Keratinocyte (primary cell): ENCODE data around the gene MED12L. TPM values are rescaled to one million over a fixed set of nuclear protein-coding genes. Genes with fewer than 3 reads are reported as not detected.
A peak's percentile ranks its signal among the peaks of the same experiment; 100 is the strongest.

ENCODE experiments used
- DNase-seq: peaks from one replicate; pipeline ENCODE4 v3.0.0-alpha.2; 2011; ENCODE audit warnings: low read depth, missing footprints, low spot score
- FAIRE-seq: peaks from 2 replicates; lab custom pipeline; 2011; peaks lifted over from hg19 to GRCh38; lab: Jason Lieb, UNC
- H2AFZ ChIP-seq: 2 replicates; pipeline ENCODE4 v1.6.0; 2012; ENCODE audit warnings: low read length, control low read depth, inconsistent platforms; ENCODE audit not compliant: control insufficient read depth
- H3K27ac ChIP-seq: 2 replicates; pipeline ENCODE4 v1.5.1; 2011; ENCODE audit warnings: low read length; ENCODE audit not compliant: control insufficient read depth, insufficient read depth
- H3K27me3 ChIP-seq: 3 replicates; pipeline ENCODE4 v1.6.0; 2011; ENCODE audit warnings: low read length; ENCODE audit not compliant: control insufficient read depth, insufficient read depth; ENCODE audit errors: extremely low read depth
- H3K36me3 ChIP-seq, 2 experiments: 2 replicates in 1 of 2; 3 replicates in 1 of 2; pipeline ENCODE4 v1.5.1; 2011; ENCODE audit warnings: low read length in 2 of 2, mild to moderate bottlenecking in 1 of 2; ENCODE audit not compliant: control insufficient read depth in 2 of 2, insufficient read depth in 2 of 2; ENCODE audit errors: extremely low read depth in 1 of 2
- H3K4me1 ChIP-seq: 3 replicates; pipeline ENCODE4 v1.5.1; 2011; ENCODE audit warnings: low read length; ENCODE audit not compliant: control insufficient read depth, insufficient read depth; ENCODE audit errors: extremely low read depth
- H3K4me2 ChIP-seq: 3 replicates; pipeline ENCODE4 v1.6.0; 2011; ENCODE audit warnings: low read depth, low read length; ENCODE audit not compliant: control insufficient read depth, insufficient read depth; ENCODE audit errors: extremely low read depth
- H3K4me3 ChIP-seq, 3 experiments: fragments of 200-600 bp in 1 of 3; sonication (generic) in 1 of 3; 2 replicates in 2 of 3; 3 replicates in 1 of 3; pipeline ENCODE4 v1.5.1; 2011 to 2016; ENCODE audit warnings: low read length in 3 of 3, mild to moderate bottlenecking in 3 of 3, control low read depth in 2 of 3, inconsistent platforms in 1 of 3, low read depth in 1 of 3, mixed read lengths in 1 of 3, mixed run types in 1 of 3, moderate library complexity in 1 of 3; ENCODE audit not compliant: control insufficient read depth in 2 of 3, insufficient read depth in 2 of 3; ENCODE audit errors: extremely low read depth in 1 of 3
- H3K79me2 ChIP-seq: 2 replicates; pipeline ENCODE4 v1.6.0; 2012; ENCODE audit warnings: low read length; ENCODE audit not compliant: control insufficient read depth, insufficient read depth
- H3K9ac ChIP-seq: 3 replicates; pipeline ENCODE4 v1.6.0; 2011; ENCODE audit warnings: low read length; ENCODE audit not compliant: control insufficient read depth, insufficient read depth; ENCODE audit errors: extremely low read depth
- H3K9me1 ChIP-seq: 3 replicates; pipeline ENCODE4 v1.6.0; 2011; ENCODE audit warnings: low read length; ENCODE audit not compliant: control insufficient read depth, insufficient read depth; ENCODE audit errors: extremely low read depth
- H3K9me3 ChIP-seq: 2 replicates; pipeline ENCODE4 v1.5.1; 2012; ENCODE audit warnings: low read depth, low read length; ENCODE audit not compliant: control insufficient read depth
- H4K20me1 ChIP-seq: 3 replicates; pipeline ENCODE4 v1.6.0; 2011; ENCODE audit warnings: low read length; ENCODE audit not compliant: control insufficient read depth, insufficient read depth; ENCODE audit errors: extremely low read depth
- EZH2 ChIP-seq: IDR thresholded peaks from one replicate; pipeline ENCODE4 v1.6.1; 2012; ENCODE audit warnings: inconsistent platforms, mild to moderate bottlenecking, low read length, moderate library complexity
- dilution Hi-C: fragments of 300-500 bp; cut with MboI; formaldehyde crosslinking; loops from one replicate; pipeline ENCODE4 v1.7.0; 2020; ENCODE audit warnings: low sequenced_read_pairs; ENCODE audit not compliant: extremely low pct_ligation_motif_present
- polyA plus RNA-seq, 5 experiments: library from polyadenylated mRNA; depleted of rRNA in 3 of 5; stranded (reverse) in 3 of 5; stranded (forward) in 1 of 5; unstranded in 1 of 5; fragments of >200 nt; gene quantifications; 1 replicate in 1 of 5; 2 replicates in 3 of 5; 3 replicates in 1 of 5; pipeline versions ENCODE4 v1.2.1 to v1.2.3, GENCODE V29; 2011 to 2012; ENCODE audit warnings: missing spikeins in 2 of 5, low read depth in 1 of 5, low replicate concordance in 1 of 5
- TF ChIP-seq, protein P1 (sequence below), 3 experiments: IDR thresholded peaks in 1 of 3; conservative IDR thresholded peaks in 1 of 3; optimal IDR thresholded peaks in 1 of 3; 2 replicates in 2 of 3; 3 replicates in 1 of 3; pipeline versions ENCODE3 to v1.5.1; 2011; ENCODE audit warnings: low read length in 3 of 3, mild to moderate bottlenecking in 3 of 3, moderate library complexity in 2 of 3, control low read depth in 1 of 3, inconsistent platforms in 1 of 3; ENCODE audit not compliant: insufficient read depth in 2 of 3; ENCODE audit errors: extremely low read depth in 1 of 3

MED12L gene
- polyA plus RNA-seq, 1 donor (not counting 4 experiments of a cell fraction or from before 2014, with no cell fraction given) = 0.04 TPM

- H3K4me2 ChIP-seq = no peak overlapping the region
Observed at GRCh38 chr3:151383956-151384355, 298.5 kb downstream of the MED12L start.

GRCh38 chr3:151384741-151385174 is 299.3 kb downstream of the MED12L start, which contains the start of gene P2RY12:
Gene P2RY12 (minus strand): TSS chr3:151384753. CDS start chr3:151338845, 45,908 bp downstream.
- no peaks in the 10 kb centered on the region for H4K20me1 ChIP-seq
- no peaks in the 10 kb centered on the region for H3K27me3 ChIP-seq
- dilution Hi-C loops = no loop called here
- no peak within 1 kb of the TSS for H3K9ac ChIP-seq
- H3K79me2 ChIP-seq = no peaks in the 10 kb centered on the region
- FAIRE-seq = no peak
- DNase-seq = no peak
- no peak within 1 kb of the TSS for H3K4me3 ChIP-seq
- H3K27ac ChIP-seq = no peak within 1 kb of the TSS
- no peaks in the 10 kb centered on the region for H3K9me1 ChIP-seq
- TF ChIP-seq EZH2 = no peak
- TF ChIP-seq, protein P1, sequence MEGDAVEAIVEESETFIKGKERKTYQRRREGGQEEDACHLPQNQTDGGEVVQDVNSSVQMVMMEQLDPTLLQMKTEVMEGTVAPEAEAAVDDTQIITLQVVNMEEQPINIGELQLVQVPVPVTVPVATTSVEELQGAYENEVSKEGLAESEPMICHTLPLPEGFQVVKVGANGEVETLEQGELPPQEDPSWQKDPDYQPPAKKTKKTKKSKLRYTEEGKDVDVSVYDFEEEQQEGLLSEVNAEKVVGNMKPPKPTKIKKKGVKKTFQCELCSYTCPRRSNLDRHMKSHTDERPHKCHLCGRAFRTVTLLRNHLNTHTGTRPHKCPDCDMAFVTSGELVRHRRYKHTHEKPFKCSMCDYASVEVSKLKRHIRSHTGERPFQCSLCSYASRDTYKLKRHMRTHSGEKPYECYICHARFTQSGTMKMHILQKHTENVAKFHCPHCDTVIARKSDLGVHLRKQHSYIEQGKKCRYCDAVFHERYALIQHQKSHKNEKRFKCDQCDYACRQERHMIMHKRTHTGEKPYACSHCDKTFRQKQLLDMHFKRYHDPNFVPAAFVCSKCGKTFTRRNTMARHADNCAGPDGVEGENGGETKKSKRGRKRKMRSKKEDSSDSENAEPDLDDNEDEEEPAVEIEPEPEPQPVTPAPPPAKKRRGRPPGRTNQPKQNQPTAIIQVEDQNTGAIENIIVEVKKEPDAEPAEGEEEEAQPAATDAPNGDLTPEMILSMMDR (optimal IDR thresholded peaks at IDR 0.05 in 1 of 3, IDR thresholded peaks at IDR 0.05 in 1 of 3, conservative IDR thresholded peaks at IDR 0.05 in 1 of 3; ENCODE audit: extremely low read depth in 1 of 3, insufficient read depth in 2 of 3, low read length in 3 of 3) = no peak
- H3K36me3 ChIP-seq = no peaks in the 10 kb centered on the region
- H3K4me1 ChIP-seq = no peaks in the 10 kb centered on the region
- H3K4me2 ChIP-seq = no peak within 1 kb of the TSS
- peak within 1 kb of the TSS; percentile 62 for H2AFZ ChIP-seq
- no peaks in the 10 kb centered on the region for H3K9me3 ChIP-seq

More at GRCh38 chr3:151383956-151384355, 298.5 kb downstream of the MED12L start:
- FAIRE-seq = no peak
- H3K9me3 ChIP-seq = no peaks in the 10 kb centered on the region
- no peak overlapping the region for H3K27ac ChIP-seq
- no peaks in the 10 kb centered on the region for H4K20me1 ChIP-seq
- H2AFZ ChIP-seq = peak overlapping the region; percentile 62
- dilution Hi-C loops = no loop called here
- no peak for DNase-seq
- H3K36me3 ChIP-seq = no peaks in the 10 kb centered on the region
- H3K9ac ChIP-seq = no peak overlapping the region
- H3K4me1 ChIP-seq = no peaks in the 10 kb centered on the region
- H3K79me2 ChIP-seq = no peaks in the 10 kb centered on the region
- H3K4me3 ChIP-seq = no peak overlapping the region
- TF ChIP-seq EZH2 = no peak
- TF ChIP-seq, protein P1 (optimal IDR thresholded peaks at IDR 0.05 in 1 of 3, IDR thresholded peaks at IDR 0.05 in 1 of 3, conservative IDR thresholded peaks at IDR 0.05 in 1 of 3; ENCODE audit: extremely low read depth in 1 of 3, insufficient read depth in 2 of 3, low read length in 3 of 3) = no peak
- no peaks in the 10 kb centered on the region for H3K27me3 ChIP-seq
- H3K9me1 ChIP-seq = no peaks in the 10 kb centered on the region
